Measurements from ENCODE around the gene DPEP1.

DNA sequence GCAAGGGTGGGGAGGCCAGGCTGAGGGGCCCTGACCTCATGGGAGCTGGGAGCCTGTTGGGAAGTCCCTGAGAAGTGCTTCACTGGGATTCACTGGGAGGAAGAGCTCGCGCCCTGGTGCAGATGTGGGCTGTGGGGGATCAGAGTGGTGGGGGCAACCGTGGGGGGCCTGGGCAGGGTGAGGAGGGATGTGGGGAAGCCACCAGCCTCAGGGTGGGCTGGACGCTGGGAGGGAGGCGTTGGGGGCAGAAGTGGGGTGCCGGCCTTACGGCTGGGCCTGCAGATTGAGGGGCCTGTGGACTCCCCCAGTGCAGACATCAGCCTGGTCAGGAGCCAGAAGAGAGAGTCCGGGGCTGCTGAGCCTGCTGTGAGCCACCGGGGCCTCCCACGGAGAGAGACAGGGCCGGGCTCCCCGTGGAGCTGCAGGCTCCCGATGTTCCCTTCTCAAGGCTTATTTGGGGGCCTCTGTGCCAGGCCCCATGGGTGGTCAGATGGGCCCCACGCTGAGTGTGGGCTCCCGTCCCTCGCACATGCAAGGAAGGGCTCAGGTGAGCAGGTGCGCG lies 7.8 kb downstream of the DPEP1 start:
- TF ChIP-seq, protein P1, sequence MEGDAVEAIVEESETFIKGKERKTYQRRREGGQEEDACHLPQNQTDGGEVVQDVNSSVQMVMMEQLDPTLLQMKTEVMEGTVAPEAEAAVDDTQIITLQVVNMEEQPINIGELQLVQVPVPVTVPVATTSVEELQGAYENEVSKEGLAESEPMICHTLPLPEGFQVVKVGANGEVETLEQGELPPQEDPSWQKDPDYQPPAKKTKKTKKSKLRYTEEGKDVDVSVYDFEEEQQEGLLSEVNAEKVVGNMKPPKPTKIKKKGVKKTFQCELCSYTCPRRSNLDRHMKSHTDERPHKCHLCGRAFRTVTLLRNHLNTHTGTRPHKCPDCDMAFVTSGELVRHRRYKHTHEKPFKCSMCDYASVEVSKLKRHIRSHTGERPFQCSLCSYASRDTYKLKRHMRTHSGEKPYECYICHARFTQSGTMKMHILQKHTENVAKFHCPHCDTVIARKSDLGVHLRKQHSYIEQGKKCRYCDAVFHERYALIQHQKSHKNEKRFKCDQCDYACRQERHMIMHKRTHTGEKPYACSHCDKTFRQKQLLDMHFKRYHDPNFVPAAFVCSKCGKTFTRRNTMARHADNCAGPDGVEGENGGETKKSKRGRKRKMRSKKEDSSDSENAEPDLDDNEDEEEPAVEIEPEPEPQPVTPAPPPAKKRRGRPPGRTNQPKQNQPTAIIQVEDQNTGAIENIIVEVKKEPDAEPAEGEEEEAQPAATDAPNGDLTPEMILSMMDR (IDR thresholded peaks at IDR 0.05): no peak
- TF ChIP-seq POLR2A (IDR thresholded peaks at IDR 0.05): no peak

All from sigmoid colon (tissue), 3 donors.